Naive thymus-derived CD8-positive, alpha-beta T cell (primary cell): ENCODE measurements around the gene WTAP. TPM values are rescaled to one million over a fixed set of nuclear protein-coding genes. Genes with fewer than 3 reads are reported as not detected.
"Not testable (repeated sequence)": the region's sequence is repeated elsewhere in the genome, so short reads cannot be mapped to it uniquely, and the experiment has no call there.

ENCODE experiments used
- ATAC-seq, 2 donors: fragments of 150-1000 bp; cut with Tn5 transposase in 1 of 2; sonication (Bioruptor Pico), chemical (Tn5 transposase) in 1 of 2; 1 replicate in 1 of 2; 2 replicates in 1 of 2; pipeline ENCODE4 v1.10.0; 2021; ENCODE audit warnings: mild to moderate bottlenecking in 2 of 2, moderate library complexity in 2 of 2
- POLR2A ChIA-PET: fragments of 350-600 bp; sonication (Branson Sonifier 250); formaldehyde crosslinking; loops from one replicate; lab custom pipeline; 2021; ENCODE audit warnings: antibody characterized with exemption; lab: Charles Lee
- DNase-seq, 10 donors: peaks; one replicate each; pipeline versions ENCODE4 v3.0.0 to v3.0.0-alpha.2; 2020 to 2022
- H3K27ac Mint-ChIP-seq, 10 donors: one replicate each; pipeline ENCODE4 v1.8.0; 2020 to 2022; ENCODE audit warnings: mild to moderate bottlenecking in 10 of 10, mixed read lengths in 10 of 10, moderate library complexity in 4 of 10, inconsistent platforms in 1 of 10
- H3K27me3 Mint-ChIP-seq, 5 donors: one replicate each; pipeline ENCODE4 v1.8.0; 2021 to 2022; ENCODE audit warnings: mixed read lengths in 5 of 5
- H3K36me3 Mint-ChIP-seq, 3 donors: one replicate each; pipeline ENCODE4 v1.8.0; 2020 to 2022; ENCODE audit warnings: mixed read lengths in 3 of 3, mild to moderate bottlenecking in 2 of 3, inconsistent platforms in 1 of 3
- H3K4me1 Mint-ChIP-seq, 4 donors: one replicate each; pipeline ENCODE4 v1.8.0; 2021 to 2022; ENCODE audit warnings: mixed read lengths in 4 of 4
- H3K4me3 Mint-ChIP-seq, 10 donors: one replicate each; pipeline ENCODE4 v1.8.0; 2020 to 2022; ENCODE audit warnings: mild to moderate bottlenecking in 10 of 10, mixed read lengths in 10 of 10, moderate library complexity in 6 of 10, inconsistent platforms in 1 of 10
- H3K9me3 Mint-ChIP-seq, 9 donors: one replicate each; pipeline ENCODE4 v1.8.0; 2020 to 2022; ENCODE audit warnings: mixed read lengths in 9 of 9, mild to moderate bottlenecking in 3 of 9, inconsistent platforms in 1 of 9, moderate library complexity in 1 of 9
- polyA plus RNA-seq, 3 donors: library from polyadenylated mRNA; unstranded; fragments of 300-500 nt; fragmentation: Illumina TruSeq; gene quantifications; one replicate each; pipeline ENCODE4 v1.2.3, GENCODE V29; 2021
- total RNA-seq, 8 experiments: library from RNA in 2 of 8; stranded (reverse) in 2 of 8; gene quantifications; one replicate each; pipeline ENCODE4 v1.2.3 and lab custom pipeline; 2021 to 2026

The WTAP gene
- total and polyA plus RNA-seq, 5 experiments from 2014 or later, result 104 to 159 (median 128) TPM

DNA sequence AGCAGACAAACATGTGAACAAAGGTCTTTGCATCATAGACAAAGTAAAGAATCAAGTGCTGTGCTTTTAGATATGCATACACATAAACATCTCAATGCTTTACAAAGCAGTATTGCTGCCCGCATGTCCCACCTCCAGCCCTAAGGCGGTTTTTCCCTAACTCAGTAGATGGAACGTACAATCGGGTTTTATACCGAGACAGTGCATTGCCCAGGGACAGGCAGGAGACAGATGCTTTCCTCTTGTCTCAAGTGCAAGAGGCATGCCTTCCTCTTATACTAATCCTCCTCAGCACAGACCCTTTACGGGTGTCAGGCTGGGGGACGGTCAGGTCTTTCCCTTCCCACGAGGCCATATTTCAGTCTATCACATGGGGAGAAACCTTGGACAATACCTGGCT, 67.7 kb downstream of the WTAP start:
- H3K27me3 Mint-ChIP-seq, H3K4me3 Mint-ChIP-seq, POLR2A ChIA-PET, ATAC-seq, H3K9me3 Mint-ChIP-seq, DNase-seq: not testable (repeated sequence)
- peaks cover 3 to 85% (median 18%) of the 10 kb centered on the region in 3 donors for H3K36me3 Mint-ChIP-seq
- peaks cover 17 to 51% (median 47%) of the 10 kb centered on the region in 4 donors for H3K4me1 Mint-ChIP-seq
- peak overlapping the region in 4 of 10 donors; percentile 31 to 75 (median 50) for H3K27ac Mint-ChIP-seq

DNA sequence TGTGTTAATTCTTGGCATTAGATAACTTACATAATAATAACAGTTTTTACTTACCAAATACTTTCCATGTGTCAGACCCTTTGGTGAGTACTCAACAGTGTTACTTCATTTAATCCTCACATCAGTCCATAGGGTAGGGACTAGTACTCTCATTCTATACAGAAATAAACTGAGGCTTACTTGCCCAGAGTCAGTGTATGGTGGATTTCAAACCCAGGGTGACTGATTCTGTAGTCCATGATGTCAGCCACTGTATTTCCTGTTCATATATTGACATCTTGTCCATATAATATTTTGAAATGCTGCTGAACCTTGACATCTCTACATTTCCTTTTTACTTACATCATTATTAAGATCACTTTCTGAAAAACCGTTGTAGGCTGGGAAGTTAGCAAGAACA, 70.2 kb downstream of the WTAP start:
- H3K27ac Mint-ChIP-seq, result peak overlapping the region in 6 of 10 donors; percentile 1 to 54 (median 16)
- POLR2A ChIA-PET, result interaction anchor here (0.8 kb wide), 1 partner anchor 36 kb away, joined by 4 read pairs; the partner anchor contains the start of gene ACAT2

DNA sequence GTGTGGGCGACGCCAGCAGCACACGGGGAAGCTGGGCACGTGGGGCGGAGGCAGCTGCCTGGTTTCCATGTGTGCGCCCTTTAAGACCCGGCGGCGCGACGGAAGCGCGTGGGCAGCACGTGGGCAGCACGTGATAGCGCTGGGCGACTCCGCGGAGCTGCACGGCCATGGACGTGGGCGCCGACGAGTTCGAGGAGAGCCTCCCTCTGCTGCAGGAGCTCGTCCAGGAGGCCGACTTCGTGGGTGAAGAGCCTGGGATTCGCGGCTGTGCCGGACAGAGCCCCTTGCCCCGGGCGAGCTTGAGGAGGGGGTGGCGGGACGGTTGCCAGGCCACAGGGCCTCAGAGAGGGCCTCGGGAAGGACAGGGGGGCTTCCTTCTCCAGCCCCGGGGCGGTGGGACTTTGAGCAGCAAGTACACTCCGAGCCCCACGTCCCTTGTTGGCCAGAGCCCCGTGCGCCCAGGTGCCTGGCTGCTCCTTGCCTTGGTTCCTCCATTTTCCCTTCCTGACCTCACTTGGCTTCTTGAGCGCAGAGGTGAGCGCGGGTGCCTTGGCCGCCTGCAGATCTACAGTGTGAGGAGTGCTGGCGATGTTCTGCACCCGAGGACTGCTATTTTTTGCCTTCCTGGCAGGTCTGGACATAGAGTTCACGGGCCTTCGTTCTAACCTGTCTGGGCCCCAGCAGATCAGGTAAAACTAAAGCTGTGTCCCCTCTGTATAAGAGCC, 73.0 kb downstream of the WTAP start, which contains the start of gene PNLDC1:
Gene PNLDC1, plus strand, starts transcription at position 136 of the 725 bp plus-strand sequence. Its CDS starts 32 bp downstream, at position 168.
- Mint-ChIP-seq H3K4me3 (peak within 1 kb of the TSS in 1 of 10 donors; percentile 31), H3K36me3 (peaks cover 0 to 44% (median 16%) of the 10 kb centered on the region in 3 donors), H3K27me3 (no peaks in the 10 kb centered on the region), H3K9me3 (no peaks in the 10 kb centered on the region), H3K27ac (peak within 1 kb of the TSS in 3 of 10 donors; percentile 15 to 70 (median 40)), H3K4me1 (peaks cover 0 to 12% (median 8%) of the 10 kb centered on the region in 4 donors)
- POLR2A ChIA-PET, result interaction anchor here (0.6 kb wide), 1 partner anchor 717 kb away, joined by 3 read pairs; no protein-coding TSS in a partner anchor
- ATAC-seq, result no peak
- DNase-seq, result no peak

More for the DNA sequence above, 70.2 kb downstream of the WTAP start:
- Mint-ChIP-seq H3K9me3 (no peaks in the 10 kb centered on the region), H3K4me1 (peaks cover 6 to 31% (median 25%) of the 10 kb centered on the region in 4 donors), H3K36me3 (peaks cover 0 to 67% (median 16%) of the 10 kb centered on the region in 3 donors), H3K4me3 (no peak overlapping the region), H3K27me3 (no peaks in the 10 kb centered on the region)
- no peak for DNase-seq
- no peak for ATAC-seq

DNA sequence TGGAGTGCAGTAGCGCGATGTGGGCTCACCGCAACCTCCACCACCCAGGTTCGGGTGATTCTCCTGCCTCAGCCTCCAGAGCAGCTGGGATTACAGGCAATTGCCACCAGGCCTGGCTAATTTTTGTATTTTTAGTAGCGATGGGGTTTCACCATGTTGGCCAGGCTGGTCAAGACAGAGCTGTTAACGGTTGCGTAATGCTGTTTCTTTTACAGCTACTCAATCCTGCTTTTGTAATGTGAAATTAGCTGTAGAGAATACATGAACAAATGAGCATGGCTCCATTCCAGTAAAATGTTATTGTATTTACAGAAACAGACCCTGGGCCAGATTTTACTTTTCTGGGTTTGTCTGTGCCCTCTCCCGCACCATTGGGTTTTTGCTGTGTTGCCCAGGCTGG, 74.6 kb downstream of the WTAP start:
- H3K27me3 Mint-ChIP-seq, result no peaks in the 10 kb centered on the region
- H3K27ac Mint-ChIP-seq, result peak overlapping the region in 1 of 10 donors; percentile 66
- POLR2A ChIA-PET, result no interaction called here
- H3K4me3 Mint-ChIP-seq, result no peak overlapping the region
- H3K36me3 Mint-ChIP-seq, result peaks cover 0 to 33% (median 14%) of the 10 kb centered on the region in 3 donors
- H3K4me1 Mint-ChIP-seq, result peaks cover 0 to 8% (median 4%) of the 10 kb centered on the region in 4 donors
- ATAC-seq (no peak), DNase-seq (no peak)
- H3K9me3 Mint-ChIP-seq, result no peaks in the 10 kb centered on the region

DNA sequence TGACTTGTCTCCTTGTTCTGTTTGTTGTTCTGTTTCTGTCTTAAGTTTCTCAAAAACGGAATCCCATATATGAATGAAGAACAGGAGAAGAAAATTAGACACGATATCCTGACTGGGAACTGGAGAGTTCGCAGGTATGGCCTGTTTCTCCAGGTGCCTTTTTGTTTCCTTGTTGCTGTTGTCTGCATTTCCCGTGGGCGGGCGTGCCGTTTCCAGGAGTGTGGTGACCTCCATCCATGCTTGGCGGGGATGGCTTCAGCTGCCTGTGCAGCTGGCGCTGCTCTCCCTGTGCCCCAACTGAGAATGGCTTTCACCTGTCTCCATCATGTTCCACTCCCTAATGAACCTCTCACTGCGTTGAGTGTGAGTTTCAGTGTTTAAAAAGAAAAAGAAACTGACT, 77.2 kb downstream of the WTAP start:
- ATAC-seq, result no peak
- Mint-ChIP-seq H3K27me3 (no peaks in the 10 kb centered on the region), H3K9me3 (no peaks in the 10 kb centered on the region), H3K4me3 (no peak overlapping the region), H3K36me3 (peaks cover 0 to 7% (median 2%) of the 10 kb centered on the region in 3 donors), H3K27ac (peak overlapping the region in 1 of 10 donors; percentile 34), H3K4me1 (peaks cover 0 to 2% (median under 1%) of the 10 kb centered on the region in 4 donors)
- no peak for DNase-seq
- POLR2A ChIA-PET, result interaction anchor here (1.1 kb wide), 1 partner anchor 15 kb away, joined by 3 read pairs; the partner anchor contains the start of gene TCP1

DNA sequence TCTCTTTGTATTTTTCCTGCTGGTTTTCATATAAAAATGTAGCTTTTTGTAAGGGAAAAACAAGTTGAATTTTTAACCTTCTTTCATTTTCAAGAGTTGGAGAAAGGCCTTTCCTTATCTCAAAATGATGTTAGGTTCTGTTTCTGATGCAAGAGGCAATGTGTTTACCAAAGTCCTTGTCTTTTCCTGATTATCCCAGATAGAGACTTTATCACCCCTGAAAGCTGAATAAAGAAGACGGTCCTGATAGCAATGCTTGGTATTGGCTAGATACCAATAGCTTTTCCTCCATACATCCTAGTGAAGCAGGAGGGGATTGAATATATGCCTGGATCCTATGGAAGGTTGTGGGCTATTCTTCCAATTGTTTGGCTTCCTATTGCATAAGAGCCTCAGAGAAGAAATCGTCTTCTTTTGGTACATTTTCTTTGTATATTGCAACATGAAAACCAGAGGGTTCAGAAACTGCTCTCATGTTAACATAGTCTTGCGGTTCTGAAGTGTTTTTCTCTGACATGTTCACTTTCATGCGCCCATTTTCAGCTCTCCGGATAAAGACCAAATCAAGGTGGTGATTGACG, 78.2 kb downstream of the WTAP start:
- H3K27me3 Mint-ChIP-seq, result no peaks in the 10 kb centered on the region
- DNase-seq, result no peak
- POLR2A ChIA-PET, result interaction anchor here (1.1 kb wide), 1 partner anchor 16 kb away, joined by 3 read pairs; the partner anchor contains the start of gene TCP1
- peak overlapping the region in 1 of 10 donors; percentile 47 for H3K27ac Mint-ChIP-seq
- H3K4me1 Mint-ChIP-seq, result peaks cover 0 to 4% (median 1%) of the 10 kb centered on the region in 4 donors
- no peak for ATAC-seq
- no peak overlapping the region for H3K4me3 Mint-ChIP-seq
- peaks cover 0 to 3% (median 3%) of the 10 kb centered on the region in 3 donors for H3K36me3 Mint-ChIP-seq
- H3K9me3 Mint-ChIP-seq, result no peaks in the 10 kb centered on the region

Other genes with a start within 250 kb of the WTAP start
- gene SOD2, start 34.3 kb upstream of the WTAP start, total RNA-seq, result 10 to 100 TPM; 83.4 to 86.5 TPM
- 10 to 100 TPM; 80.5 to 92.0 (median 90.0) TPM for gene SOD2, start 34.3 kb upstream of the WTAP start, polyA plus RNA-seq
- gene ACAT2, start 34.5 kb downstream of the WTAP start, total RNA-seq, result 10 to 100 TPM; 30.6 to 30.9 TPM
- gene ACAT2, start 34.5 kb downstream of the WTAP start, polyA plus RNA-seq, result 10 to 100 TPM; 29.4 to 38.8 (median 38.2) TPM
- gene TCP1, start 62.1 kb downstream of the WTAP start, total RNA-seq, result 100 to 1,000 TPM; 184 to 185 TPM
- 10 to 100 TPM; 68.8 to 97.6 (median 72.4) TPM for gene TCP1, start 62.1 kb downstream of the WTAP start, polyA plus RNA-seq
- gene MRPL18, start 63.0 kb downstream of the WTAP start, total RNA-seq, result 10 to 100 TPM; 36.2 to 39.0 TPM
- gene MRPL18, start 63.0 kb downstream of the WTAP start, polyA plus RNA-seq, result 100 to 1,000 TPM in 1 of 3 donors, 10 to 100 TPM in 2; 63.0 to 131 (median 79.9) TPM
- gene PNLDC1, start 72.8 kb downstream of the WTAP start, total RNA-seq, result under 1 TPM; 0.36 to 0.75 TPM
- under 1 TPM in 1 of 3 donors, not detected in 2; 0.36 TPM for gene PNLDC1, start 72.8 kb downstream of the WTAP start, polyA plus RNA-seq
- gene MAS1, start 163.5 kb downstream of the WTAP start, total RNA-seq, result not detected
- not detected for gene MAS1, start 163.5 kb downstream of the WTAP start, polyA plus RNA-seq
- 10 to 100 TPM; 63.1 to 69.7 TPM for gene IGF2R, start 241.6 kb downstream of the WTAP start, total RNA-seq
- gene IGF2R, start 241.6 kb downstream of the WTAP start, polyA plus RNA-seq, result 10 to 100 TPM in 2 of 3 donors, 1 to 10 TPM in 1; 9.1 to 19.3 (median 13.6) TPM